HG03558 (cell line): ENCODE measurements around the gene LMO2.

ENCODE experiments used
- ATAC-seq: cut with Tn5 transposase; IDR thresholded peaks from one replicate; pipeline ENCODE4 v1.9.1; 2021; ENCODE audit warnings: moderate number of reproducible peaks; ENCODE audit not compliant: unreplicated experiment; ENCODE audit errors: extremely low read depth

The LMO2 gene

GRCh38 chr11:33892906-33893594 lies 1.2 kb upstream of the LMO2 start:
- no peak for ATAC-seq

- ATAC-seq, result no peak
These were observed 2.0 kb downstream of the LMO2 start for GRCh38 chr11:33889821-33890378.

GRCh38 chr11:33889296-33889695 lies 2.6 kb downstream of the LMO2 start:
- no peak for ATAC-seq

GRCh38 chr11:33887886-33888285 lies 4.0 kb downstream of the LMO2 start:
- ATAC-seq, result no peak

GRCh38 chr11:33885338-33886005 lies 6.4 kb downstream of the LMO2 start:
- ATAC-seq, result no peak

GRCh38 chr11:33884601-33885000 lies 7.3 kb downstream of the LMO2 start:
- no peak for ATAC-seq

- ATAC-seq, result no peak
These were observed 7.8 kb downstream of the LMO2 start for GRCh38 chr11:33884035-33884434.

GRCh38 chr11:33881651-33882503 lies 10.0 kb downstream of the LMO2 start:
- no peak for ATAC-seq

- ATAC-seq, result no peak
These were observed 10.9 kb downstream of the LMO2 start for GRCh38 chr11:33880979-33881378.

GRCh38 chr11:33879375-33879774 lies 12.5 kb downstream of the LMO2 start:
- no peak for ATAC-seq

GRCh38 chr11:33877038-33877437 lies 14.8 kb downstream of the LMO2 start:
- no peak for ATAC-seq

- ATAC-seq, result no peak
These were observed 16.1 kb downstream of the LMO2 start for GRCh38 chr11:33875621-33876294.

GRCh38 chr11:33874910-33875490 lies 16.9 kb downstream of the LMO2 start:
- ATAC-seq, result no peak

- no peak for ATAC-seq
These were observed 17.4 kb downstream of the LMO2 start for GRCh38 chr11:33874433-33874832.

GRCh38 chr11:33869481-33870422 lies 22.1 kb downstream of the LMO2 start:
- no peak for ATAC-seq

- no peak for ATAC-seq
These were observed 23.0 kb downstream of the LMO2 start for GRCh38 chr11:33868647-33869461.

- no peak for ATAC-seq
These were observed 23.8 kb downstream of the LMO2 start for GRCh38 chr11:33867996-33868646.

- no peak for ATAC-seq
These were observed 24.3 kb downstream of the LMO2 start for GRCh38 chr11:33867561-33867960.
